ENCODE measurements around the gene INPP5A.
"Not testable (repeated sequence)": the region's sequence is repeated elsewhere in the genome, so short reads cannot be mapped to it uniquely, and the experiment has no call there.

DNA sequence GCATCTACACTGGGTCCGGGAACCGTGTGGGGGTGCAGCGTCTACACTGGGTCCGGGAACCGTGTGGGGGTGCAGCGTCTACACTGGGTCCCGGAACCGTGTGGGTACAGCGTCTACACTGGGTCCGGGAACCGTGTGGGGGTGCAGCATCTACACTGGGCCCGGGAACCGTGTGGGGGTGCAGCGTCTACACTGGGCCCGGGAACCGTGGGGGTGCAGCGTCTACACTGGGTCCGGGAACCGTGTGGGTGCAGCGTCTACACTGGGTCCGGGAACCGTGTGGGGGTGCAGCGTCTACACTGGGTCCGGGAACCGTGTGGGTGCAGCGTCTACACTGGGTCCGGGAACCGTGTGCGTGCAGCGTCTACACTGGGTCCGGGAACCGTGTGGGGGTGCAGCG, 254.5 kb downstream of the INPP5A start:
- TF ChIP-seq, protein P1, sequence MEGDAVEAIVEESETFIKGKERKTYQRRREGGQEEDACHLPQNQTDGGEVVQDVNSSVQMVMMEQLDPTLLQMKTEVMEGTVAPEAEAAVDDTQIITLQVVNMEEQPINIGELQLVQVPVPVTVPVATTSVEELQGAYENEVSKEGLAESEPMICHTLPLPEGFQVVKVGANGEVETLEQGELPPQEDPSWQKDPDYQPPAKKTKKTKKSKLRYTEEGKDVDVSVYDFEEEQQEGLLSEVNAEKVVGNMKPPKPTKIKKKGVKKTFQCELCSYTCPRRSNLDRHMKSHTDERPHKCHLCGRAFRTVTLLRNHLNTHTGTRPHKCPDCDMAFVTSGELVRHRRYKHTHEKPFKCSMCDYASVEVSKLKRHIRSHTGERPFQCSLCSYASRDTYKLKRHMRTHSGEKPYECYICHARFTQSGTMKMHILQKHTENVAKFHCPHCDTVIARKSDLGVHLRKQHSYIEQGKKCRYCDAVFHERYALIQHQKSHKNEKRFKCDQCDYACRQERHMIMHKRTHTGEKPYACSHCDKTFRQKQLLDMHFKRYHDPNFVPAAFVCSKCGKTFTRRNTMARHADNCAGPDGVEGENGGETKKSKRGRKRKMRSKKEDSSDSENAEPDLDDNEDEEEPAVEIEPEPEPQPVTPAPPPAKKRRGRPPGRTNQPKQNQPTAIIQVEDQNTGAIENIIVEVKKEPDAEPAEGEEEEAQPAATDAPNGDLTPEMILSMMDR (IDR thresholded peaks at IDR 0.05): not testable (repeated sequence)
- not testable (repeated sequence) for TF ChIP-seq EZH2 (IDR thresholded peaks at IDR 0.05; ENCODE audit: borderline replicate concordance, insufficient read depth, low read depth, low read length, poor library complexity, severe bottlenecking)
